Endometrial microvascular endothelial cells (primary cell): ENCODE measurements around the gene B3GLCT. TPM values are rescaled to one million over a fixed set of nuclear protein-coding genes. Genes with fewer than 3 reads are reported as not detected.

ENCODE experiments used
- in situ Hi-C: cut with HindIII; loops from 2 replicates; pipeline ENCODE4 v1.10.0; 2017; ENCODE audit warnings: low sequenced_read_pairs, low pct_unique_long_range_greater_than_20kb; ENCODE audit errors: inconsistent ontology term
- total RNA-seq: library from RNA; depleted of rRNA; stranded (reverse); fragments of >200 nt; gene quantifications from one replicate; pipeline ENCODE4 v1.2.3, GENCODE V29; 2015; ENCODE audit errors: inconsistent ontology term

Gene B3GLCT
- total RNA-seq, 1 donor from 2014 or later = 11.7 TPM

DNA sequence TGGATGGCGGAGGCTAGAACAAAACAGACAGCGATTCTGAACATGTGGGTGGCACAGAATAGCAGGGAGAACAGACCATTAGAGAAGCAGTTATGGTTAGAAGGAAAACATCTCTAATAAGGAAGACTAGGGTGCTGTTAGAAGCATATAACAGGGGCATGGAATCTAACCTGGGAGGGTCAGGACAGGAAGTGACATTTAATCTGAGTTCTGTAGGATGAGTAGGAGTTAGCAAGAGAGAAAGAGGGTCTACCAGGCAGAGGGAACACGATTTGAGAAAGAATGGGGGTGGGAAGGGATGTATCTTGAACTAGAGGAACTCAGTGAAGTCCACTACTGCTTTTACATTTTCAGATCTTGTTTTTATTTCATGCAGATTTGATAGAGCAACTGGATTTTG, 48.6 kb downstream of the B3GLCT start:
- in situ Hi-C loops = loop anchor here (25.0 kb wide), 1 partner anchor 164 kb away; no protein-coding TSS in a partner anchor

DNA sequence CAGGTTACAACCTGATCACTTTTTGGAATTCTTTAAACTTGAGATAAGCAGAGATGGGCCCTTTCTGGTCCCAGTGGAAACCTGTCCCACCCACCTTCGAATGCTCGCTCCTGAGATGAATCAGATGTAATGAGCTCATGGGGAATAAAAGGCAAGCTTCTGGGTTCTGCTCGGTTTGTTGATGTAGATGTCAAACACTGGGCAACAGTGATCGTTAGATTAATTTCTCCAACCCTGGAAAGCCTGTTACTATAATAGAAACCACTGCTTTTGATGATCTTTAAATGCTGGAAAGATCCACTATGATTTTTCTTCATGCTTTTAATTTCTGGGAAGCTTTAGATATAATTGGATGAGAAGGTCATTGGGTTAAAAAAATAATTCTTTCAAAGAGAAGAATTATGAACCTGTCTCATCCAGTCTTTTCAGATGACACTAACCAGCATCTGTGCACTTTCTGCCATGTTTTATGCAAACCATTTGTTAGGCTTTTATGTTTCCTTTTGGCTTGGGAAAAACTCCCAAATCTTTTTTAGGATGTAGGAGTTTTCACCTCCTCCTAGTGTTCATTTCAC, 49.3 kb downstream of the B3GLCT start:
- in situ Hi-C loops = loop anchor here (25.0 kb wide), 1 partner anchor 163 kb away; no protein-coding TSS in a partner anchor

DNA sequence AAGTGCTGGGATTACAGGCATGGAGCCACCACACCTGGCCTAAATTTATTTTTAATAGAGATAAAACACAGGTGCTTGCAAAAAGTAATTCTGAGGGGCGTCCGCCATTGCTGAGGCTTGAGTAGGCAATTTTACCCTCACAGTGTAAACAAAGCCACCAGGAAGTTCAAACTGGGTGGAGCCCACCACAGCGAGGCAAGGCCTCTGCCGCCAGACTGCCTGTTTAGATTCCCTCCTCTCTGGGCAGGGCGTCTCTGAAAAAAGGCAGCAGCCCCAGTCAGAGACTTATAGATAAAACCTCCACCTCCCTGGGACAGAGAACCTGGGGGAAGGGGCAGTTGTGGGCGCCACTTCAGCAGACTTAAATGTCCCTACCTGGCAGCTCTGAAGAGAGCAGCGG, 50.7 kb downstream of the B3GLCT start:
- in situ Hi-C loops = no loop called here

DNA sequence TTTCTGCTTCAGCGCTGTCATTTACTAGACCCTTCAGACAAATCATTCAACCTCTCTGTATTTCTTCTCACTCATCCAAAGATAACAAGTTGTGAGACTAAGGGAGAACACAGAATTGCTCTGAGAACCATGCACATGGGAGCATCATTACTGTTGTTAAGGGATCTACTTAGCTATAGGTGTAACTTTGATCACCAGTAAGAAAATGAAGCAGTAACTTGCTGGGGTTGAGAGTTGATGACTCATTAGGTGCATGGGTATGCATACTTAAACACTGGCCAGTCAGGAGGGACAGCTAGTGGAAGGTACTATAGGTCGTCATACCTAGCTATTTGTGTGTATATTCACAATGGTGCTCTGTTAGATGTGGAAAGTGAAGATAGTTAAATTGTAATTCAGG, 61.5 kb downstream of the B3GLCT start:
- in situ Hi-C loops = no loop called here

DNA sequence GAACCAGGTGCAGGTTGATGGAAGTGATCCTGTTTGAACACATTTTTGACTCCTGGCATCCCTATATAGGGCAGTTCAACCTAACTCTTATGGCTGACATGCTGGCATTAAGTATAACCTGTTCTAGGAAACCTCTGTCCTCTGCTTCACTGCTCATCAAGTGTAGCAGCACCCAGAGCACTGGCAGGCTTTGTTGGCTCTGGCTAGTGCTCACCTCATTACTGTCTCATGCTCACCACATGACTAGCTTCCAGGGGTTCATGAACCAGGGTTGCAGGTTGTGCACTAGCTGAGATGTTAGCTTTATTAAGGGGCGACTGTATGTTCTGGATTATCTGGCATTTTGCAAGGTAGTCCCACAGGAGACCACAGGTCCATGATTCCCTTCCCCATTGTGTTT, 63.6 kb downstream of the B3GLCT start:
- in situ Hi-C loops = no loop called here

DNA sequence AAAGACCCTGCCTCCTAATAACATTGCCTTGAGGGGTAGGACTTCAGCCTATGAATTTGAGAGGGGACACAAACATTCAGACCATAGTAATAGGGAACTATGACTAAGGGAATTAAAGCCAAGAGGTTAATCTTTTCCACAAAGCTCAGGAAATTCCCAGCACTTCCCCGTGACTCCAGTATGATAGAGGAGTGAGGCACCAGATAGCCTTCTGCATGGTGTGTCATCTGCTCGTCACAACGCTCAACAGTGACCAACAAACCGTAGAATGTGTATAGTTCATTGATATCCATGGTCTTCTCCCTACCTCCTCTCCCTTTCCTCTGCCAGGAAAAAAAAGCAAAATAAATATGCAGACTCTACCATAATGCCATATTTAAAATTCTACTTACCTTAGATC, 64.4 kb downstream of the B3GLCT start:
- in situ Hi-C loops = no loop called here

DNA sequence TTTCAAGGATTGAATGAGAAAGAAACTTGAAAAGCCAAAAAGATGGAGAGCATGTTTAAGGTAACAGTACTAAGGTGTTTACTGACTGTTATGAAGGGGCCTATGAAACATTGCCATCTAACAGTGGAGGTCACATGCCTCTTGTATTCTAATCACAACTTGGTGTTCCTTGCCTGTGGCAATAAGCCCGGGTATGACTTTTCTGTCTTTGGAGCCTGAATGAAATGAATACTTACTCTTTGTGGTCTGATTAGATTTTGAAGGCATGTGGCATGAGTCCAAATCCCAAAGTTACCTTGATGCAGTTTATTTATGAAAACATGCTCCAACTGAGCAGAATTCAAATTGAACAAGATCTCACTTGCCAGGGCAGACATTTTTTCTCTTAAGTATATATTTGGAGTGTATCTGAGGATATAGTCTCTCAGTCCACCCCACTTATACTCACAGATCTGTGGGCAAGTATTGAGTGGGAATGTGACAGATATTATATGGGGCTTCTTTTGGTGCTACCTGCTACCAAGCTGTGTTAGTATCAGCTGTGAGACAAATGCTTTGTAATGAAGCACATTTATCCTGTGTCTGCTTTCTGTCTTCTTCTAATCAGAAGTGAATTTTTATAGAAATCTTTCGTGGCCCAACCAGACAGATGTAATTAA, 67.5 kb downstream of the B3GLCT start:
- in situ Hi-C loops = no loop called here

DNA sequence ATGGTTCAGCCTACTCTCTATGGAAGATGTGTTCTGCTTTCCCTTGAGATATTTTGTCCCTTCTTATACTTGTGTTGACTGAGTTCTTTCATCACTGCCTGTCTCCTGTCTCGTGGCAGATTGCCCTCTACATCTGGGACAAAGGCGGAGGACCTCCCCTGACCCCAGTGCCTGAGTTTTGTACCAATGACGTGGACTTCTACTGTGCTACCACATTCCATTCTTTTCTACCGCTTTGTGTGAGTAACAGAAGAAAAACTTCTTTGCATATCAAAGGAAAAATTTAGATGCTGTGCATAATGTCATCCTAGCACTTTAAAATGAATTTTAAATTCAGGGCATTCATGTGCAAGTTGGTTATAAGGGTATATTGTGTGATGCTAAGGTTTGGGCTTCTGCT, 74.6 kb downstream of the B3GLCT start:
- in situ Hi-C loops = no loop called here

DNA sequence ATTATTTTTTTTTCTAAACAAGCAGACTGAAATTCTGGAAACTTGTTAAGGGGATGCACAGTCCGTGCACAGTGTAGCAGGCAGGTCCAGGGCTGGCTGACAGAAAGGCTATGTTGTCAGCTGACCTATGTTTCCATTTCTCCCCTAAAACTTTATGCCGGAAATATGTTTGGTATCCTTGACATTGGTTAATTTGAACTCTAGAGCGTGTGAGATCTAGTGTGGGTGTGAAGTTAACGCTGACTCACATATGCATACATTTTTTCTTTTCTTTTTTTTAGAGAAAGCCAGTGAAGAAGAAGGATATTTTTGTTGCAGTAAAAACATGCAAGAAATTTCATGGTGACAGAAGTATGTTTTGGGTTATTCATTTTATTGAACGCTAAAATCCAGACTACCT, 76.6 kb downstream of the B3GLCT start:
- in situ Hi-C loops = no loop called here

DNA sequence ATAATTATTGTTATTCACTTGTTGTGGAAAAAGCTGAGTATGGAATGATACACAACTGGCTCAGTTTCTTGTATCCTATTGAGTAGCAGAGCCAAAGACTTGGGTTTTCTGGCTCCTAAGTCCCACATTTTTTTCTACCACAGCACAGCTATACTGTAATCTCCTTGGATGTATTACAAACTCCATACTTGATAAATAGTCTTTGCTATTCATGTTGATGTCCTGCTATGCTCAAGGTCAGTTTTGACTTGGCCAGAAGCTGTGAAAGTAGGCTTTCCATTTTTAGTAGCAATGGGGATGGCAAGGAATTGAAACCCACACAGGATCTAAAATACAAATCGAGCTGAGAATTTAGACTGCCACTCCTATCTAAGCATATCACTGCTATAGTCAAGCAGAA, 79.1 kb downstream of the B3GLCT start:
- in situ Hi-C loops = no loop called here

DNA sequence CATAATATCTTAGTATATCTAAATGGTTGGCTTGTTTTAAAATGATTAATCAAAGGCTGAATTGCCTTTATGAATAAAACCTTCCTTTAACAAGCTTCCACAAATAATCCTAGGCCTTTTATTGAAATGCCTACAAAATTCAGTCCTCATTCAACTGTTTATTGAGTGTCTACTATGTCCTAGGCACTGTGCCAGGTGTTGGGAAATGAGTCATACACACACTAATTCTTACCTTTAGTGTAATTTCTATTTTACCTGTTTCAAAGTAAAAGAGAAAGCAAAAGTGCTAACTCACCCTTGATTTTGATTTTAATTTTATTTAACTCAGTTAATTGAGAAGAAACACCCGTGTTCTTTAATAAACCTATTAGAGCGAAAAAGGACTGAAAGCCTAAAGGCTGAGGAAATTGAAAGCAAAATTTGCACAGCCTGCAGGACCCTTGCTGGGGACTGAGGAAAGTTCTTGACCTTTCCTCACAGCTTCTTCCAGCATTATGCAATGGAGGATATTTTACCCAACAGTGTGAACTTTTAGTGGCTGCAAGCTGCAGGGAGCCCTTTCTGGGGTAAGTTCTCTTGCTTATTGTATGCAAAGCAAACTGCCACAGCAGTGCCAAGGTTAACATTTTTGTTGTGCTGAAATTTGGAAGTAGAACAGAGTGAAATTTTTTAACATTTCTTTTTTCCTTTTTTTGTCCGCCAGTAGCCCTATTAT, 83.1 kb downstream of the B3GLCT start:
- in situ Hi-C loops = no loop called here

DNA sequence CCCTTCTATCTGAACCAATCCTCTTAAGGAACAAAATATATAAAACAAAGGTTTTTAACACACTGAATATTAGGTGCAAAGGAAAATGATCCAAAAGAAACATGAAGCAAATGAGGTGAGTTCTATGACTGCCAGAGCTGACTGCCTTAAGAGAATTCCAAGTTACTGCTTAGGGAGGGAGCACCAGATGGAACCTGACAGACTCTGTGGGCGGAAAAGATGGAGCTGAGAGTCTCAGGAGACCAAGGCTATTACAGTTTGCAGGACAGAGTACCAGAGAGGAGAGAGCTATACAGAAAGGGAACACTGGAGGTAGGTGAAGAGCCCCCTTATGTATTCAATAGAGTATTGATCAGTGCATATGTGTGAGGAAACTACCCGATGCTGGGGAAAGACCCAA, 87.2 kb downstream of the B3GLCT start:
- in situ Hi-C loops = no loop called here

DNA sequence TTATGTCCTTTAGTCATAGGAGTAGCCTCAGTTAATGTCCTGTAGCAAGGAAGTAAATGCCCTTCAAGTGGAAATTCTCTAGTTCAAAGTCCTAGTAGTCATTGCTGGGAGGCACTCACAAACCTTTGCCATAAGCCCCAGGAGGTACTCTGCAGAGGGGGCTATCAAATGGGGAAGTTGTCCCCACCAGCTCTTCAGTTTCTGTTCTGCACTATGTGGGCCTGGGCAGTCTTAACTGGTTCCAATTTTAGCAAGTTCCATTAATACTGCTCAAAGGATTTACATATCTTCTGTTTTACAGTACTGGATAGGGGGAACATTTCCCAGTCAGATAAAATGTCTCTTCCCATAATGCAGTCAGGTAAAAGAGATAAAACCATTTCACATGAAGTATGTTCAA, 101.3 kb downstream of the B3GLCT start:
- in situ Hi-C loops = no loop called here

DNA sequence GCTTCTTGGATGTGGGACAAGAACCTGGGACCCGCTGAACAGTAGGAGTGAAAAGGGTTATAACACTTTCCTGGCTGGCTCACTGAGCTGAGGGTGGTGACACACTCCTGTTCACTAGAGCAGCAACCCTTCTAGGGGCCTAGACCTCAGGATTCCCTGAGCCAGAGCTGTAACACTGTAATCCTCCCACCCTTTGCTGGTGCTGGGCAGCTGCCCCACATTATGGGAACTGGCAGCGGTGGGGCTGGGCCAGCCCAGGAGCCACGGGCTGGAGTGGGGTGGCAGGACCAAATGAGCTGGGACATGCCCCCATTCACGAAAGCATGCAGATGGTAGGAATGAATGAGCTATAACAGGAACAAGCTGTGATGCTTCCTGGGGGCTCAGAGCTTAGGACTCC, 110.6 kb downstream of the B3GLCT start:
- in situ Hi-C loops = no loop called here

DNA sequence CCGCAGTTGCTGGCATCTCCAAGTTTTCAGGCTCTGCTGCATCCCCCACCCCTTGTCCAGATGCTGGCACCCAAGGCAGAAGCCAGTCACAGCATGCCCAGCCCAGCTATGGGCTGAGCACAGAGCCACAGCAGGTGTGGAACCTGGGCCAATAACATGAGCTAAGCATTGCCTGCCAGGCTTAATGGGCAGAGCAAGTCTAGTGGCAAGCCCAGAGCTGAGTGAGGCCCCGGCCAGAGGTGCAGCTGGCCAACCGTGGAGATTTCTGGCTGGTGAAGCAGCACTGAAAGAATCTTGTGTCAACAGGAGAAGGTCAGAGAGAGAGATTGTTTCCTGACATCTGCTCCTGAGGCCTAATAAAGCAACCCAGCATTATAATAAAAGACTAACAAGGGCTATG, 111.0 kb downstream of the B3GLCT start:
- in situ Hi-C loops = no loop called here

DNA sequence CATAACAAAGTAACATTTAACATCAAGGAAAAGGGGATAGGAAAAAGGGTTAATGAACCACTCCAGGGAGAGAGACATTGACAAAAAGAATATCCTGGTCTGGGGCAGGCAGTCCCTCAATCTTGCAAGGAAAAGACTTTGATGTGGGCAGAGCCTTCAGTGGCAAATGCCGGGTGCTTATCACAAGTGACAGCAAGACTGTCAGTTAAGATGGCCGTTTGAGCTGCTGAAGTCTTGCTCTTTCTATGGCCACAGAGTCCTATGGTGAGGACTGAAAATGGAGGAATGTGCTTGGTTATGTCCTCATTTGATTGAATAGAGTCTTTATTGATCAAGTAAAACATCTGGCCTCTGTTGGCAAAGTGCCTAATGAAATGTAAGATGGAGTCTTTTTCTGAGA, 112.1 kb downstream of the B3GLCT start:
- in situ Hi-C loops = no loop called here

DNA sequence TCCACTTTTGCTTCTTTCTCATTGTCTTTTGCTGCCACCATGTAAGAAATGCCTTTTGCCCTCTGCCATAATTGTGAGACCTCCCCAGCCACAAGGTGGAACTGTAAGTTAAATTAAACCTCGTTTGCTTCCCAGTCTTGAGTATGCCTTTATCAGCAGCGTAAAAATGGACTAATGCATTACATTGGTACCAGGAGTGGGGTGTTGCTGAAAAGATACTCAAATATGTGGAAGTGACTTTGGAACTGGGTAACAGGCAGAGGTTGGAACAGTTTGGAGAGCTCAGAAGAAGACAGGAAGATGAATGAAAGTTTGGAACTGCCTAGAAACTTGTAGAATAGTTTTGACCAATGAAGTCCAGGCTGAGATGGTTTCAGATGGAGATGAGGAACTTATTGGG, 115.2 kb downstream of the B3GLCT start:
- in situ Hi-C loops = no loop called here

DNA sequence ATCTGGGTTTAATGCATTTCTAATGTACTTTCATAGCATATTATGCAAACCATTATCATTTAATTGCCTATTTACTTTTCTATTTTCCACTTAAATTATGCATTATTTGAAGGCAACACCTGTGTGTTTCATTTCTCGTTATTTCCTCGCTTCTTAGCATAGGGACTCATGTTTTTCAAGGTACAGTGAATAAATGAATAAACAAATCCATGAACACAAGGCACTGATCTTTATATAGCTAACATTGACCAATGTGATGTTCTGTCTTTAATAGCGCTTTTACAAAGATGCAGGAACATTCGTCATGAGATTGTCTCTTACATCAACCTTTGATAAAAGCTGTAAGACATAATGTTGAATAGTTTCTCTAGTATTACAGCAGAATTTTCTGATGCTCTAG, 121.2 kb downstream of the B3GLCT start:
- in situ Hi-C loops = no loop called here

DNA sequence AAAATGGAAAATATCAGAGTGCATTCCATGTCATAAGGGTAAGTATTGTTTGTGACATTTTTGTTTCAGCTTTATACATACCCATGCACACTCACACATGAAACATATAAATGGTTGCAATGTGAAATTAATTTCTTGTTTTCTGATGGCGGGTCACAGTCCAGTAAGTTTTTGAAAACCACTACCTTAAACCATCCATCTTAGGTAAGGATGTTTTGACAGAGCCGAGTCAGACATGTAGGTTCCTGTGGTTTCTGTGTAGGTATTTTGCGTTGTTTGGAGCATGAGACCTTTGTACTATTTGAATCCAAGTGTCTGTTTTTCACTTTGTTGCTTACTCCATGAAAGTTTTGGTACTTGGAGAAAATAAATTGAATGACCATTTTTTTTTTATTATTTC, 121.7 kb downstream of the B3GLCT start:
- in situ Hi-C loops = no loop called here

DNA sequence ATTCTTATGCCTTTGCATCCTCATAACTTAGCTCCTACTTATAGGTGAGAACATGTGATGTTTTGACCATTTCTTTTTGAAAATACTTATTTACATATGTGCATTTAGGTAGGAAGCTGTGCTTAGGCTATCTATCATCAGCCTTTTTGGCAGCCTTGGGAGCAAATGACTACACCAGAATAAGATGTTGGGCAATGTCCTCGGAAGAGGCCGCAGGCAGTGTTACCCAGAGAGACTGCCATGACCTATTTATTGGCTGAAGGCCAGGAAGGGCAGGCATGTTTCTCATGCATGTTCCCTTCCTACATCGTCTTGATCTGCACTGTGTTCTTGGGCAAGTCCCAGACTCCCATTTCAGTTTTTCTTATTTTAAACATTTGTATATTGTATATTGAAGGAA, 122.3 kb downstream of the B3GLCT start:
- in situ Hi-C loops = no loop called here
